ENCODE results near the gene PYCARD. TPM values are rescaled to one million over a fixed set of nuclear protein-coding genes. Genes with fewer than 3 reads are reported as not detected.
A peak's percentile ranks its signal among the peaks of the same experiment; 100 is the strongest.

The PYCARD gene
- total RNA-seq, 1 experiment from 2014 or later, result 99.4 TPM

GRCh38 chr16:31216422-31217135, 14.0 kb upstream of the PYCARD start, which contains the start of gene PYDC1:
Gene PYDC1 (minus strand): TSS chr16:31217135. CDS start chr16:31217028, 107 bp downstream.
- H3K4me3 ChIP-seq (ENCODE audit: low read depth in 2 of 2, low read length in 2 of 2), result peak within 1 kb of the TSS; percentile 45 to 53; a peak in 3 of 4 replicates
- no peaks in the 10 kb centered on the region; the same call in 1 of the 2 replicates for H3K36me3 ChIP-seq (ENCODE audit: control insufficient read depth, insufficient read depth, low read length)
- no peak for TF ChIP-seq TCF7L2 (IDR thresholded peaks at IDR 0.05; ENCODE audit: low read depth, low read length)
- TF ChIP-seq SIN3A (IDR thresholded peaks at IDR 0.05; ENCODE audit: borderline replicate concordance, insufficient read depth, low read depth, low read length), result no peak
- no peak for TF ChIP-seq REST (IDR thresholded peaks at IDR 0.05; ENCODE audit: insufficient read depth in 1 of 2, low read depth in 2 of 2, low read length in 1 of 2)
- no peak for TF ChIP-seq CTCF (IDR thresholded peaks at IDR 0.05)
- no peak for TF ChIP-seq POLR2AphosphoS5 (IDR thresholded peaks at IDR 0.05; ENCODE audit: low read depth, low read length)
- peaks cover 7% of the 10 kb centered on the region; the same call in 1 of the 2 replicates for H3K4me1 ChIP-seq (ENCODE audit: control insufficient read depth, insufficient read depth, low read length)
- BruUV-seq (replicated peaks), result no TSS peak
- CTCF ChIA-PET, result interaction anchor here (0.6 kb wide), 1 partner anchor 15 kb away, joined by 3 read pairs; no protein-coding TSS in a partner anchor
- no peaks in the 10 kb centered on the region for H3K27me3 ChIP-seq (ENCODE audit: control insufficient read depth, insufficient read depth, low read length)
- no peaks in the 10 kb centered on the region for H3K9me3 ChIP-seq (ENCODE audit: control insufficient read depth, insufficient read depth, low read depth, low read length)
- intact Hi-C loops (cut with micrococcal nuclease; ENCODE audit: unreplicated experiment) (loop anchor here (10.0 kb wide), 1 partner anchor 68 kb away; no protein-coding TSS in a partner anchor), in situ Hi-C loops (cut with HindIII; ENCODE audit: low pct_unique_long_range_greater_than_20kb, low sequenced_read_pairs) (no loop called here)
- DNase-seq (ENCODE audit: low read depth, low spot score) (no peak), ATAC-seq (peak; percentile 23; the same call in 1 of the 2 replicates)
- H3K27ac ChIP-seq (ENCODE audit: low read length), result no peak within 1 kb of the TSS
- POLR2A ChIA-PET, result interaction anchor here (0.5 to 0.7 kb wide), 5 partner anchors 123 to 267 kb away, joined by 3 to 4 read pairs (median 4); no protein-coding TSS in a partner anchor

GRCh38 chr16:31215287-31216162, 13.0 kb upstream of the PYCARD start:
- H3K36me3 ChIP-seq (ENCODE audit: control insufficient read depth, insufficient read depth, low read length), result no peaks in the 10 kb centered on the region; the same call in 1 of the 2 replicates
- intact Hi-C loops (cut with micrococcal nuclease; ENCODE audit: unreplicated experiment), result loop anchor here (10.0 kb wide), 1 partner anchor 69 kb away; no protein-coding TSS in a partner anchor
- ChIA-PET POLR2A (interaction anchor here (0.5 to 0.7 kb wide), 3 partner anchors 122 to 266 kb away, joined by 3 to 4 read pairs (median 4); no protein-coding TSS in a partner anchor), CTCF (interaction anchor here (0.5 to 0.6 kb wide), 4 partner anchors 14 to 651 kb away, joined by 3 to 7 read pairs (median 3); no protein-coding TSS in a partner anchor)
- H3K4me1 ChIP-seq (ENCODE audit: control insufficient read depth, insufficient read depth, low read length), result peaks cover 7% of the 10 kb centered on the region; the same call in 1 of the 2 replicates
- no peak for DNase-seq (ENCODE audit: low read depth, low spot score)
- in situ Hi-C loops (cut with HindIII; ENCODE audit: low pct_unique_long_range_greater_than_20kb, low sequenced_read_pairs), result no loop called here
- no TSS peak for BruUV-seq (replicated peaks)
- peak; percentile 93 for ATAC-seq
- TF ChIP-seq CTCF (IDR thresholded peaks at IDR 0.05), result no peak
- no peak for TF ChIP-seq POLR2AphosphoS5 (IDR thresholded peaks at IDR 0.05; ENCODE audit: low read depth, low read length)
- no peak for TF ChIP-seq SIN3A (IDR thresholded peaks at IDR 0.05; ENCODE audit: borderline replicate concordance, insufficient read depth, low read depth, low read length)
- no peak for TF ChIP-seq TCF7L2 (IDR thresholded peaks at IDR 0.05; ENCODE audit: low read depth, low read length)
- peak overlapping the region; percentile 45 to 53 for H3K4me3 ChIP-seq (ENCODE audit: low read depth in 2 of 2, low read length in 2 of 2)
- H3K27me3 ChIP-seq (ENCODE audit: control insufficient read depth, insufficient read depth, low read length), result no peaks in the 10 kb centered on the region
- H3K27ac ChIP-seq (ENCODE audit: low read length), result no peak overlapping the region
- H3K9me3 ChIP-seq (ENCODE audit: control insufficient read depth, insufficient read depth, low read depth, low read length), result no peaks in the 10 kb centered on the region

Data from Panc1 (cell line).